GM10266 (cell line): Measurements from ENCODE around the gene DPRX.

ENCODE experiments used
- DNase-seq: peaks from one replicate; pipeline ENCODE4 v3.0.0; 2012; ENCODE audit errors: extremely low spot score
- TF ChIP-seq, protein P1 (sequence below): IDR thresholded peaks from 2 replicates; pipeline ENCODE4 v1.5.1; 2012; ENCODE audit warnings: mild to moderate bottlenecking, low read depth; ENCODE audit not compliant: control insufficient read depth, insufficient read depth; ENCODE audit errors: missing control alignments

Gene DPRX

DNA sequence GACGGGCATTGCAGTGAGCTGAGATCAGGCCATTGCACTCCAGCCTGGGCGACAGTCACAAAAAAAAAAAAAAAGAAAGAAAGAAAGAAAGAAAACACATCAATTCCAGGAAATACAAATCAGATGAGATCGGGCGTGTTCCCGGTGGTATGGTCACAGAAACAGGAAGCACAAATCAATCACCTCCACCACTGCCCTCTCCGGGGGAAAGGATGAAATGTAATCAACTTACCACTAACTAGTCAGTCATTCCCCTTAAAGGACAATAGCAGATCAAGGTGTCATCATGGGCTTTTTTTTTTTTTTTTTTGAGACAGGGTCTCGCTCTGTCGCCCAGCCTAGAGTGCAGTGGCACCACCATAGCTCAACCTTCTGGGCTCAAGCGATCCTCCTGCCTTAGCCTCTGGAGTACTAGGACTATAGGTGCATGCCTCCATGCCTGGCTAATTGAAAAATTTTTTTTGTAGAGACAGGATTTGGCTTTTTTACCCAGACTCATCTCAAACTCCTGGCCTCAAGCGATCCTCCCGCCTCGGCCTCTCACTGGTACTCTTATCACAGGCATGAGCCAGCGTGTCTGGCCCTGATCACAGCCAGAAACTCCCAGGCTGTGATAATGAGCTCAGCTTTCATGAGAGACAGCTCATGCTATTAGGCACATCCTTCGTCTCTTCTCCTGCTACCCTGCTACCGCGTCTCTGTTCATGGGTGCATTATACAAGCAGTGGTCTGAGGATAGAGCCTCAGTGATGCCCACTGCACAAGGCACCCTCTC lies 6.8 kb upstream of the DPRX start:
- no peak for DNase-seq
- TF ChIP-seq, protein P1, sequence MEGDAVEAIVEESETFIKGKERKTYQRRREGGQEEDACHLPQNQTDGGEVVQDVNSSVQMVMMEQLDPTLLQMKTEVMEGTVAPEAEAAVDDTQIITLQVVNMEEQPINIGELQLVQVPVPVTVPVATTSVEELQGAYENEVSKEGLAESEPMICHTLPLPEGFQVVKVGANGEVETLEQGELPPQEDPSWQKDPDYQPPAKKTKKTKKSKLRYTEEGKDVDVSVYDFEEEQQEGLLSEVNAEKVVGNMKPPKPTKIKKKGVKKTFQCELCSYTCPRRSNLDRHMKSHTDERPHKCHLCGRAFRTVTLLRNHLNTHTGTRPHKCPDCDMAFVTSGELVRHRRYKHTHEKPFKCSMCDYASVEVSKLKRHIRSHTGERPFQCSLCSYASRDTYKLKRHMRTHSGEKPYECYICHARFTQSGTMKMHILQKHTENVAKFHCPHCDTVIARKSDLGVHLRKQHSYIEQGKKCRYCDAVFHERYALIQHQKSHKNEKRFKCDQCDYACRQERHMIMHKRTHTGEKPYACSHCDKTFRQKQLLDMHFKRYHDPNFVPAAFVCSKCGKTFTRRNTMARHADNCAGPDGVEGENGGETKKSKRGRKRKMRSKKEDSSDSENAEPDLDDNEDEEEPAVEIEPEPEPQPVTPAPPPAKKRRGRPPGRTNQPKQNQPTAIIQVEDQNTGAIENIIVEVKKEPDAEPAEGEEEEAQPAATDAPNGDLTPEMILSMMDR, result no peak

DNA sequence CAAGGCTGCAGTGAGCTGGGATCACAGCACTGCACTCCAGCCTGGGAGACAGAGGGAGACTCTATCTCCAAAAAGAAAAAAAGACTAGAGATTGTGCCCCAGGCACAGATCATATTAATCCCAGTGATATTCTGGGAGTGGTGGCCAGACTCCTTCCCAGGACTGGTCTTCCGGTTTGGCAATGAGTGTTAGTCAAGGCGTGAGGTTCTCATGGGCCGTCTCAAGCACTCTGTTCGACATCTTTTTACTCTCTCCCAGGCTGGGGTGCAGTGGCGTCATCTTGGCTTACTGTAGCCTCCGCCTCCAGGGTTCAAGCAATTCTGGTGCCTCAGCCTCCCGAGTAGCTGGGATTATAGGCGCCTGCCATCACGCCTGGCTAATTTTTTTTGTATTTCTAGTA lies 5.3 kb upstream of the DPRX start:
- TF ChIP-seq, protein P1, result no peak
- DNase-seq, result no peak

DNA sequence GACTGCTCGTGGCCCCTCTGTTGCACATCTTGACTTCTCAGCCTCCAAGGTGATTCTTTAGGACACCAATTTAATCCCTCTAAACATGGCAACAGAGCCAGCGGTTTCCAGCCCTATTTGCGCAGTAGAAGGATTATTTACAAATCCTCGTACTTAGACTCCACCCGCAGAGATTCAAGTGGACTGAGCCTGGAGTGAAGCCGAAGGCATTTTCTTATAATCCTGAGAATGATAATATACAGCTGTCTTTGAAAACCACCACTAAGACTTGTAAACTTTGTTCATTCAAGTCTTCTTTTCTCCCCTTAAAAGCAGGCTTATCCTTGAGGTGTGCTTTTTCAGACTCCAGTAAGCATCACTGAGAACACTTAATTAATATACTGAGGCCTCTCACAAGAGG lies 4.8 kb upstream of the DPRX start:
- TF ChIP-seq, protein P1, result no peak
- no peak for DNase-seq

DNA sequence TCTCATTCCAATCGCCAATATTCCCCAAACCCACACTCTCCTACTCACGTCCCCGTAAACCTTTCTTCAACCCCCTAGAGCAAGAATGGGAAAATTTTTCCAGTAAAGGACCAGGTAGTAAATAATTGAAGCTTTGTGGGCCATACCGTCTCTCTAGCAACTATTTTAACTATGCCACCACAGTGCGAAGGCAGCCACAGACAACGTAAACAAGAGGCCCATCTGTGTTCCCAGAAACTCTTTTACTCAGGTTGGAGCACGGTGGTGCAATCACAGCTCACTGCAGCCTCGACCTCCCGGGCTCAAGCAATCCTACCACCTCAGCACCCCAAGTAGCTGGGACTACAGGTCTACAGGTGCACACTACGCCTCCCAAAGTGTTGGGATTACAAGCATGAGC lies 3.0 kb downstream of the DPRX start:
- TF ChIP-seq, protein P1, result no peak

DNA sequence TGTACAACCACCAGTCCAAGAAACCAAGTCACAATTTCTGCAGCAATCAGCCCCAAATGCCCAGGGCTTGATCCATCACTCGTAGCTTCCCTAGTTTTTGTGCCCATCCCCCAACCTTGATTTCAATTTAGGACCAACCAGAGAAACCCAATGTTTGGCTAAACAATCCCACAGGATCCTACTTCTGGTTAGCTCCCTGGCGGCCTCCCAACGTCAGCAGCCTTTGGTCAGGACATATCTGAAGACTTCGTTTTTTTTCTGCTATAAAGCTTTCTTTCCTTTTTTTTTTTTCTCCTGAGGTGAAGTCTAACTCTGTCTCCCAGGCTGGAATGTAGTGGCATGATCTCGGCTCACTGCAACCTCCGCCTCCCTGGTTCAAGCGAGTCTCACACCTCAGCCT lies 7.7 kb downstream of the DPRX start:
- TF ChIP-seq, protein P1, result no peak

More for the DNA sequence above, 3.0 kb downstream of the DPRX start:
- DNase-seq, result no peak

DNA sequence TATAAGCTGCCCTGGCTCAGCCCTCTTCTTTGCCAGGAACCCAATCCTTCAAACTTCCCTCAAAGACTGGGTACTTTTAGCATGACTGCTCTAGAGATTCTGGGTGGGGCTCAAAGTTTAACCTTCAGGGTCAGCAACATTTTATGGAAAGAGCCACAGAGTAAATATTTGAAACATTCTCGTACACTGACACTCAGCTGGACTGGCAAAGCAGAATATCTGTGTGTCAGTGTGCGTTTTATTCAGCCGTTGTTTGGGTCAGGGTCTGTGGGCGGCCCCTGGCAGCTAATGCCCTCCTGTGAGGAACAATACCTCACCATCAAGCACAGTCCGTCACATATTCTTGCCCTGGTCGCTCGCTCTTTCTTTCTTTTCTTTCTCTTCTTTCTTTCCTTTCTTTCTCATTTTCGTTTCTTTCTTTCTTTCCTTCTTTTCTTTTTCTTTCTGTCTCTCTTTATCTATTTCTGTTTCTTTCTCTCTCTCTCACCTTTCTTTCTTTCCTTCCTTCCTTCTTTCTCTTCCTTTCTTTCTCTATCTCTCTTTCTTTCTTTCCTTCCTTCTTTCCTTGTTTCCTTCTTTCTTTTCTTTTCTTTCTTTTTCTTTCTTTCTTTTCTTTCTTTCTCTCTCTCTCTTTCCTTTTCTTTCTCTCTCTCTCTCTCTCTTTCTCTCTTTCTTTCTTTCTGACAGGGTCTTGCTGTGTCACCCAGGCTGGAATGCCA lies 10.7 kb downstream of the DPRX start:
- no peak for DNase-seq
- TF ChIP-seq, protein P1, result no peak

More for the DNA sequence above, 7.7 kb downstream of the DPRX start:
- DNase-seq, result no peak

DNA sequence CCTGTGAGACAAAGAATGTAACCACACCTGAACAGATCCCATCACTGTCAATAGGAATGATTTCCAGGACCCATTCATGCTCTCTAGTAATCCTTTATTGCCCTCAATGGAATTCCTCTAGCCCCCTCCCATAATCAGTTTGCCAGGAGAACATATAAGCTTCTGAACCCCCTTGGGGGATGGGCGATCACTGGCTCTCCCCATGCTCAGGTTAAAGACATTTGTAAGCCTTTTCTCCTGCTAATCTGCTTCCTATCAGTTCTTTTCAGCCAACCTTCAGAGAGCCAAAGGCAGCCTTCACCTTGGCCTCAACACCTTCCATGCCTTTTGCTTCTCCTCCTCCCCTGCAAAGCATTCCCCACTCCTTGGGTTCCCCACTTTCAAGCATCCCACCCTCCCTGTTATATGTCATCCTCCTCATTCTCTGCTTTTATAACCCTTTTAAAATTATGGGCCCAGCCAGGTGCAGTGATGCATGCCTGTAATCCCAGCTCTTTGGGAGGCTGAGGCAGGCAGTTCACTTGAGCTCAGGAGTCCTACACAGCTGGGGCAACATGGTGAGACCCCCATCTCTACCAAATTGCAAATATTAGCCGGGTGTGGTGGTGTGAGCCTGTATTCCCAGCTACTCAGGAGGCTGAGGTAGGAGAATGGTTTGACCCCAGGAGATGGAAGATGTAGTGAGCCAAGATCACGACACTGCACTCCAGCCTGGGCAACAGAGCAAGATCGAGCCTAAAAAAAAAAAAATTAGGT lies 12.4 kb downstream of the DPRX start:
- TF ChIP-seq, protein P1, result no peak
- DNase-seq, result no peak
